HepG2 (cell line): ENCODE data around the gene SLC2A5. TPM values are rescaled to one million over a fixed set of nuclear protein-coding genes. Genes with fewer than 3 reads are reported as not detected.

Experiments
- ARID2 ChIP-seq: sonication (generic); formaldehyde crosslinking; IDR thresholded peaks from 2 replicates; pipeline ENCODE4 v1.8.1; 2022; ENCODE audit warnings: mild to moderate bottlenecking, missing genetic modification reagents, borderline replicate concordance
- BATF2 ChIP-seq: sonication (generic); formaldehyde crosslinking; IDR thresholded peaks from 2 replicates; pipeline ENCODE4 v1.8.0; 2022; ENCODE audit warnings: mild to moderate bottlenecking, missing genetic modification reagents, moderate library complexity
- CEBPB ChIP-seq: IDR thresholded peaks from 2 replicates; pipeline ENCODE4 v1.6.1; 2011; ENCODE audit warnings: low read depth, low read length, improper control_type of control experiment, borderline replicate concordance
- CENPX ChIP-seq: sonication (generic); formaldehyde crosslinking; IDR thresholded peaks from 2 replicates; pipeline ENCODE4 v1.9.0; 2021; ENCODE audit warnings: mild to moderate bottlenecking, missing genetic modification reagents, moderate library complexity
- FOXA1 ChIP-seq, 2 experiments: fragments of 450-650 bp in 1 of 2; sonication (generic) in 1 of 2; formaldehyde crosslinking in 1 of 2; IDR thresholded peaks; 2 replicates each; pipeline versions ENCODE4 v1.4.0 to v1.6.1; 2016 to 2020; ENCODE audit warnings: missing genetic modification reagents in 1 of 2
- GATA4 ChIP-seq: sonication (generic); IDR thresholded peaks from 2 replicates; pipeline ENCODE4 v1.6.1; 2016; ENCODE audit warnings: antibody characterized with exemption, low read depth, borderline replicate concordance
- MAZ ChIP-seq, 2 experiments: sonication (generic) in 1 of 2; formaldehyde crosslinking in 1 of 2; IDR thresholded peaks; 2 replicates each; pipeline versions ENCODE4 v1.5.0 to v1.6.1; 2012 to 2020; ENCODE audit warnings: low read depth in 2 of 2, mild to moderate bottlenecking in 2 of 2, borderline replicate concordance in 1 of 2, improper control_type of control experiment in 1 of 2, low read length in 1 of 2, missing genetic modification reagents in 1 of 2, moderate library complexity in 1 of 2
- NR2F1 ChIP-seq, 2 experiments: fragments of 450-650 bp in 1 of 2; formaldehyde crosslinking in 1 of 2; IDR thresholded peaks; 2 replicates each; pipeline versions ENCODE4 v1.5.0 to v1.6.1; 2016 to 2020; ENCODE audit warnings: mild to moderate bottlenecking in 1 of 2, missing compliant biosample characterization in 1 of 2, missing genetic modification reagents in 1 of 2, moderate library complexity in 1 of 2
- RBFOX2 ChIP-seq: fragments of 200-400 bp; formaldehyde crosslinking; IDR thresholded peaks from 2 replicates; pipeline ENCODE4 v1.6.1; 2017; ENCODE audit warnings: low read depth, mild to moderate bottlenecking, low read length
- REST ChIP-seq, 2 experiments: IDR thresholded peaks; 2 replicates each; pipeline ENCODE4 v1.6.1; 2011 to 2012; ENCODE audit warnings: low read length in 2 of 2, borderline replicate concordance in 1 of 2, low read depth in 1 of 2, mild to moderate bottlenecking in 1 of 2, moderate library complexity in 1 of 2
- RFX5 ChIP-seq: IDR thresholded peaks from 2 replicates; pipeline ENCODE4 v1.6.1; 2011; ENCODE audit warnings: low read depth, low read length, improper control_type of control experiment
- ZBED4 ChIP-seq: sonication (generic); formaldehyde crosslinking; IDR thresholded peaks from 2 replicates; pipeline ENCODE4 v1.4.0; 2020; ENCODE audit warnings: missing genetic modification reagents, borderline replicate concordance
- ZMAT3 ChIP-seq: sonication (generic); formaldehyde crosslinking; conservative IDR thresholded peaks from 2 replicates; pipeline ENCODE4 v1.7.0; 2021; ENCODE audit warnings: missing genetic modification reagents
- ZNF232 ChIP-seq: sonication (generic); formaldehyde crosslinking; IDR thresholded peaks from 2 replicates; pipeline ENCODE4 v1.4.0; 2020; ENCODE audit warnings: missing genetic modification reagents, borderline replicate concordance
- ZNF549 ChIP-seq: sonication (generic); formaldehyde crosslinking; IDR thresholded peaks from 2 replicates; pipeline ENCODE4 v1.5.0; 2020; ENCODE audit warnings: missing genetic modification reagents
- ZNF672 ChIP-seq: sonication (generic); formaldehyde crosslinking; IDR thresholded peaks from 2 replicates; pipeline ENCODE4 v1.8.1; 2022; ENCODE audit warnings: missing genetic modification reagents
- ZNF770 ChIP-seq: sonication (generic); formaldehyde crosslinking; IDR thresholded peaks from 2 replicates; pipeline ENCODE4 v1.5.0; 2020; ENCODE audit warnings: mild to moderate bottlenecking, missing genetic modification reagents
- ZNF772 ChIP-seq: sonication (generic); formaldehyde crosslinking; IDR thresholded peaks from 2 replicates; pipeline ENCODE4 v1.5.0; 2020; ENCODE audit warnings: mild to moderate bottlenecking, missing genetic modification reagents
- ZNF781 ChIP-seq: sonication (generic); formaldehyde crosslinking; IDR thresholded peaks from 2 replicates; pipeline ENCODE4 v1.5.1; 2020; ENCODE audit warnings: borderline replicate concordance, mild to moderate bottlenecking, missing genetic modification reagents; ENCODE audit errors: not compliant biosample characterization
- ZNF879 ChIP-seq: sonication (generic); formaldehyde crosslinking; IDR thresholded peaks from 2 replicates; pipeline ENCODE4 v1.8.1; 2023; ENCODE audit warnings: missing genetic modification reagents
- polyA plus RNA-seq, 8 experiments: library from polyadenylated mRNA; depleted of rRNA in 3 of 8; stranded (reverse) in 7 of 8; unstranded in 1 of 8; fragments of >200 nt; fragmentation: Illumina TruSeq in 4 of 8; extraction: Trizol in 4 of 8; gene quantifications; 2 replicates each; pipeline versions ENCODE4 v1.2.1 to v1.2.3, GENCODE V29; 2011 to 2016; ENCODE audit warnings: low read depth in 4 of 8, missing spikeins in 1 of 8, mixed read lengths in 1 of 8; ENCODE audit not compliant: insufficient read depth in 1 of 8
- total RNA-seq, 5 experiments: library from RNA; depleted of rRNA; stranded (reverse); fragments of >200 nt; fragmentation: Illumina TruSeq; extraction: Trizol; gene quantifications; 2 replicates each; pipeline ENCODE4 v1.2.3, GENCODE V29; 2016; ENCODE audit warnings: low read depth in 1 of 5

The SLC2A5 gene
- total and polyA plus RNA-seq, 2 of the 13 experiments (the other 11 are each of a cell fraction or from before 2014, with no cell fraction given), result 0.04 to 0.54 TPM

- TF ChIP-seq ZNF781 (no peak), CENPX (CRISPR knock-in tag) (no peak), CEBPB (no peak), BATF2 (CRISPR knock-in tag) (no peak), FOXA1 (IDR thresholded peaks at IDR 0.05) (no peak), FOXA1 (CRISPR knock-in tag; IDR thresholded peaks at IDR 0.05) (no peak), RFX5 (no peak), ZNF672 (CRISPR knock-in tag) (no peak), ZNF772 (CRISPR knock-in tag) (no peak), MAZ (IDR thresholded peaks at IDR 0.05; ENCODE audit: borderline replicate concordance, low read depth, low read length) (no peak), MAZ (CRISPR knock-in tag; IDR thresholded peaks at IDR 0.05; ENCODE audit: low read depth) (no peak), ZBED4 (CRISPR knock-in tag) (no peak), ZNF549 (CRISPR knock-in tag) (no peak), ZNF232 (CRISPR knock-in tag) (no peak), ZMAT3 (no peak), ZNF879 (no peak), REST (IDR thresholded peaks at IDR 0.05; ENCODE audit: borderline replicate concordance in 1 of 2, low read depth in 1 of 2, low read length in 2 of 2) (no peak), ARID2 (CRISPR knock-in tag) (no peak), NR2F1 (CRISPR knock-in tag; IDR thresholded peaks at IDR 0.05) (peak in 1 of 2 experiments; percentile 26; a peak in 1 of 4 replicates), RBFOX2 (no peak), ZNF770 (CRISPR knock-in tag) (peak; percentile 81), GATA4 (no peak)
Measured at GRCh38 chr1:8989821-8990220, 79.6 kb downstream of the SLC2A5 start (continued).
